Omental fat pad (tissue), 4 donors: Measurements from ENCODE around the gene ISG20. TPM values are rescaled to one million over a fixed set of nuclear protein-coding genes. Genes with fewer than 3 reads are reported as not detected.

Experiments
- ATAC-seq: fragments of 150-250 bp; one replicate; pipeline ENCODE4 v1.9.1; 2016; ENCODE audit warnings: mild to moderate bottlenecking, moderate library complexity; ENCODE audit not compliant: low FRiP score
- DNase-seq: peaks from one replicate; pipeline ENCODE4 v3.0.0-alpha.2; 2019; ENCODE audit warnings: low spot score
- total RNA-seq, 4 donors: library from RNA; depleted of rRNA; stranded (reverse); fragments of >200 nt; gene quantifications; one replicate each; pipeline ENCODE4 v1.1.0, GENCODE V29; 2016
- TF ChIP-seq, protein P1 (sequence below), 3 donors: fragments of 450-650 bp; IDR thresholded peaks; one replicate each; pipeline ENCODE4 v1.5.1; 2016 to 2017; ENCODE audit warnings: antibody characterized with exemption in 3 of 3, mild to moderate bottlenecking in 3 of 3, moderate library complexity in 2 of 3

Gene ISG20
- total RNA-seq: 10 to 100 TPM; 21.3 to 41.0 (median 27.8) TPM

DNA sequence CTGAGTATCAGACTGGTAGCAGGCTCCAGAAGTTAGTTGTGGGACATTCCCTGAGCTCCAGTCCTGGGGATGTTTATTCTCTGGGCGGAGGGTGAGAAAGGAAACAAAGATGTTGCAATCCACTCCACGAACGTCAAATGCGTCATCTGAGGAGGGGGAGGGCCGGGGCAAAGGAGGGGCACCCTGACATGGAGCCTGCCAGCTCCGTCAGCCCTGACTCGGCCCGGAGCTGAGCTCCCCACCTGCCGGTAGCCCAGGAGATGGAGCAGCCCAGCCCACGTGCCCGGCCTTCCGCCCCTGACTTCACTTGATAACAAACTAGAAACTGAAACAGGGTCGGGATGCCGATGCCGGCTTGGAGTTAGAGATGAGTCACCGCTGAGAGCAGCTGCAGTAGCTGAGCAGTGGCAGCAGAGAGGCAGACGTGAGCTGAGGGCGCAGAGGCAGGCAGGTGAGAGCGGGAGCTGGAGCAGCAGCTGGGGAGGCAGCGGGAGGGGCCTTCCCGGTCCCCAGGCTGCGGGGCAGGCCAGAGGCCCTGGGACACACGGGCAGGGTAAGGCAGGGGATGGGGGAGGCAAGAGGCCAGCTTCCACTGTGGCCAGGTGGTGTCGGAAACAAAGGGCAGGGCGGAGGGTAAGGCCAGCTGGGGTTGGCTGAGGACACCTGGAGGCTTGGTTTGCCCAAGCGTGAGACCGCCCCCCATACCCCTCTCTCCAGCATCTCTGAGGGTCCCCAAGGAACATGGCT is at the start of gene ISG20:
ISG20 (plus strand) TSS at position 391 of the 747 bp plus-strand sequence; CDS start at position 742, 351 bp downstream.
- TF ChIP-seq, protein P1, sequence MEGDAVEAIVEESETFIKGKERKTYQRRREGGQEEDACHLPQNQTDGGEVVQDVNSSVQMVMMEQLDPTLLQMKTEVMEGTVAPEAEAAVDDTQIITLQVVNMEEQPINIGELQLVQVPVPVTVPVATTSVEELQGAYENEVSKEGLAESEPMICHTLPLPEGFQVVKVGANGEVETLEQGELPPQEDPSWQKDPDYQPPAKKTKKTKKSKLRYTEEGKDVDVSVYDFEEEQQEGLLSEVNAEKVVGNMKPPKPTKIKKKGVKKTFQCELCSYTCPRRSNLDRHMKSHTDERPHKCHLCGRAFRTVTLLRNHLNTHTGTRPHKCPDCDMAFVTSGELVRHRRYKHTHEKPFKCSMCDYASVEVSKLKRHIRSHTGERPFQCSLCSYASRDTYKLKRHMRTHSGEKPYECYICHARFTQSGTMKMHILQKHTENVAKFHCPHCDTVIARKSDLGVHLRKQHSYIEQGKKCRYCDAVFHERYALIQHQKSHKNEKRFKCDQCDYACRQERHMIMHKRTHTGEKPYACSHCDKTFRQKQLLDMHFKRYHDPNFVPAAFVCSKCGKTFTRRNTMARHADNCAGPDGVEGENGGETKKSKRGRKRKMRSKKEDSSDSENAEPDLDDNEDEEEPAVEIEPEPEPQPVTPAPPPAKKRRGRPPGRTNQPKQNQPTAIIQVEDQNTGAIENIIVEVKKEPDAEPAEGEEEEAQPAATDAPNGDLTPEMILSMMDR (IDR thresholded peaks at IDR 0.05): peak in 1 of 3 donors; percentile 18
- ATAC-seq: peak; percentile 98
- peak; percentile 93 for DNase-seq

DNA sequence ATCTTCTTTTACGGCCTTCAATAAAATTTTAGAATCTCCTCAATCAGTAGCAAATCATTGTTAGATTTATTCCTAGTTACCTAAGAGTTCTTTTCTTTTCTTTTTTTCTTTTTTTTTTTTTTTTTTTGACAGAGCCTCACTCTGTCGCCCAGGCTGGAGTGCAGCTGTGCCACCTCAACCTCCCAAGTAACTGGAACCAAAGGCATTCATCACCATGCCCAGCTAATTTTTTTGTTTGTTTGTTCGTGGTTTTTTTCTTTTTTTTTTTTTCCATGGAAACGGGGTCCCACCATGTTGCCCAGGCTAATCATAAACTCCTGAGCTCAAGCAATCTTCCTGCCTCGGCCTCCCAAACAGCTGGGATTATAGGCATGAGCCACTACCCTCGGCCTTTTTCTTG is 48.1 kb upstream of the ISG20 start:
- no peak for DNase-seq
- no peak for ATAC-seq
- TF ChIP-seq, protein P1 (IDR thresholded peaks at IDR 0.05): no peak

DNA sequence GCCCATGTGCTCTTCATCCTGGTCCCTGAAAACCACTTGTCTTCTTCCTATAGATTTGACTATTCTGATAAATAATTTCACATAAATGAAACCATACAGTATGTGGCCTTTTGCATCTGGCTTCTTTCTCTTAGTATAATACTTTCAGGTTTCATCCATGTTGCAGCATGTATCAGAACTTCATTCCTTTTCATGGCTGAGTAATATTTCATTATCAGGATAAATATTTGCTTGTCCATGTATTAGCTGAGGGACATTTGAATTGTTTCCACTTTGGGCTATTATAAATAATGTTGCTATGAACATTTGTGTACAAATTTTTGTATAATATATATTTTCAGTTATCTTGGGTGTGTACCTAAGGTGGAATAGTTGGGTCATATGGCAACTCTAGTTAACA is 47.4 kb upstream of the ISG20 start:
- ATAC-seq: no peak
- DNase-seq: no peak
- TF ChIP-seq, protein P1 (IDR thresholded peaks at IDR 0.05): no peak

DNA sequence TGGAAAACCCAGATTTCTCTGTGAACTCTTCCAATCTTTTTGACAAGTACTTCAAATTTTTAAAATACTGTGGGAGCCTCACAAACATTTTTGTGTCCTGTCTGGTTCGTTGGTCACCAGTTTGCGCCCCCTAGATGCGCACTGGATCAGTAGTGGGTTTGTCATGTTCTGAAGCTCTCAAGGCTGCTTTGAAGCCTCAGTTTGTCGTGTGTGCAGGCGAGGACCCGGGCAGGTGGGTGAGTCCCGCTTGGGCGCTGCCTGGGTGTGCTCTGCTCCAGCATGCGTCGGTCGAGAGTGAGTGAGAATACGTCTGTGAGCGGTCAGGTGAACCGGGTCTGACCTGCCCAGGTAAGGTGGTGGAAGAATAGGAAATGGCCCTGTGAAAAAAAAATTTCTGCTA is 34.9 kb upstream of the ISG20 start:
- TF ChIP-seq, protein P1 (IDR thresholded peaks at IDR 0.05): no peak
- ATAC-seq: no peak

DNA sequence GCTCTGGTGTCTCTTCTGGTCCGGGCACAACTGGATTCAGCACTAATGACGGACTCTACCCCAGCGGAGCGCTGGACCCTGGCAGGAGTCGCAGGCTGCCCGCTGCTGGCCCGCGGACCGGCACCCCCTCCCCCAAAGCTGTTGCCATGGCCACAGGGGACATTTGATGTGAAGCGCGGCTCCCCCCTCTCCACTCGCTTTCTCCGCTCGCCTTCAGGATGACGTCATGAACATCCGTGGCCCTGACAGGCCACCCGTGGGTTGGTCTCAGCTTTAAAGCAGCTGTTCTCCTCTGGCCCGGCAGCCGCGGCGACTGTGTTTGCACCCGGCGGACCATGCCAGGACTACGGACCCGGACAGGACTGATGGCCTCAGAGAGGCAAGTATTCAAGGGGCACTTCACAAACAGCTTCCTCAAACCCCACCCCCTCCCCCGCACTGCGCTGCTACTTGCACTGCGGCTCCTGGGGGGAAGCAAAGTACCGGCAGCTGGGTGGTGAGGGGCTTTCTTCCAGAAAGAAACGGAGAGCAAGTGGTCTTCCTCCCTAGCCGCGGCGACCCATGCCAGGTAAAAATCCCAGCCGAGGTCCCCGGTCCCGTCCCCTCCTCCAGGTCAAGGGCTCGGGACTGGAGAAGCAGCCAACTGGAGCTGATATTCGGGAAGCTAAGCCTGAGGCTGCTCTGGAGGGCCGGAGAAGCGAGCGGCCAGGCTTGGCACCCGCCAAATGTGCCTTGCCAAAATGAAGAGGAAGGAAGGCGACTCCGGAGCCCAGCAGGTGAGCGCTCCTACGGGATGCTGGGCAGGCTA is 34.2 kb upstream of the ISG20 start:
- TF ChIP-seq, protein P1 (IDR thresholded peaks at IDR 0.05): no peak
- DNase-seq (no peak), ATAC-seq (no peak)

More for the DNA sequence above, 34.9 kb upstream of the ISG20 start:
- DNase-seq: no peak

DNA sequence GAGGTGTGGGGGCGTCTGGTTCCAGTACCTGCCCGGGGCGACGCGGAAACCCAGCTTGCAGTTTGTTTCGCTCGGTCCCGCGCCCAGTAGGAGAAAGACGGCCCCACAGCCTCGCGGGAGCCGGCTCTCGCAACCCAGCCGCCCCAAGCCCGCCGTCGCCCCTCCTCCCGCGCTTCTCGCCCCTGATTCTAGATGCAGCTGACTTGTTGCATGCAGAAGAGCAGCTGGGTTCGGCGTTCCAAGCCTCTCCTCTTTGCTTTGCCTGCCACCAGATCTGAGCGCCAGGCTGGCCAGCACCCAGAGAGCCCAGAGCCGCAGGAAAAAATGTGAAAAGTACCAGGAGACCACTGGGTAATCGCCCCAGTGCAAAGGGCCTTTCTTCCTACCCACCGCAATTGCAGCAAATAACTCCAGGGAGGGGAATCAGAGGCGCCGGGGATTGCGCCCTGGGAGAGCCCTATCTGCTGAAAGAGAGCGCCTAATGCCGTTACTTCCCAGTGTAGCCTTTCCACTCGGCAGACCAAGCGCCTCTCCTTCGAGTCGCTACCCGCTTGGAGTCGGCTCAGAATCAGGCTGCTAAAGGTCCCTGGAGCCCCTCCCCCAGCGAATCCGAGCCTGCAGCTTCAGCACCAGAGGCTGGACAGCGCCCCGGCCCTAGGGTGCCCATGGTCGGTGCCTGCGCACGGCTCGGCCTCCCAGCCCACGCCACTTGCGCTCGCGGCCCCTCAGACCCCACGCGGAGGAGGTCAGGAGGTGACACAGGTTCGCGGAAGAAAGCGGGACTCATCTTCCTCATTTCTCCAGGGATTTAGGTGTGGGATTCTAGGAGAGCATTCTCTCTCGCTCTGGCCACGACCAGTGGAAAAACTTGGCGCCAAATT is 33.4 kb upstream of the ISG20 start:
- no peak for ATAC-seq
- TF ChIP-seq, protein P1 (IDR thresholded peaks at IDR 0.05): no peak
- DNase-seq: no peak
